Skin of body (tissue), 2 donors: Measurements from ENCODE around the gene GUSB. TPM values are rescaled to one million over a fixed set of nuclear protein-coding genes. Genes with fewer than 3 reads are reported as not detected.
"Not testable (repeated sequence)": the region's sequence is repeated elsewhere in the genome, so short reads cannot be mapped to it uniquely, and the experiment has no call there.

Source experiments
- DNase-seq: peaks from one replicate; lab custom pipeline; 2025; lab: John Stamatoyannopoulos, UW
- total RNA-seq: library from RNA; depleted of rRNA; stranded (reverse); fragments of >200 nt; gene quantifications from one replicate; pipeline ENCODE4 v1.2.3, GENCODE V29; 2014

The GUSB gene
- 25.2 TPM for total RNA-seq

DNA sequence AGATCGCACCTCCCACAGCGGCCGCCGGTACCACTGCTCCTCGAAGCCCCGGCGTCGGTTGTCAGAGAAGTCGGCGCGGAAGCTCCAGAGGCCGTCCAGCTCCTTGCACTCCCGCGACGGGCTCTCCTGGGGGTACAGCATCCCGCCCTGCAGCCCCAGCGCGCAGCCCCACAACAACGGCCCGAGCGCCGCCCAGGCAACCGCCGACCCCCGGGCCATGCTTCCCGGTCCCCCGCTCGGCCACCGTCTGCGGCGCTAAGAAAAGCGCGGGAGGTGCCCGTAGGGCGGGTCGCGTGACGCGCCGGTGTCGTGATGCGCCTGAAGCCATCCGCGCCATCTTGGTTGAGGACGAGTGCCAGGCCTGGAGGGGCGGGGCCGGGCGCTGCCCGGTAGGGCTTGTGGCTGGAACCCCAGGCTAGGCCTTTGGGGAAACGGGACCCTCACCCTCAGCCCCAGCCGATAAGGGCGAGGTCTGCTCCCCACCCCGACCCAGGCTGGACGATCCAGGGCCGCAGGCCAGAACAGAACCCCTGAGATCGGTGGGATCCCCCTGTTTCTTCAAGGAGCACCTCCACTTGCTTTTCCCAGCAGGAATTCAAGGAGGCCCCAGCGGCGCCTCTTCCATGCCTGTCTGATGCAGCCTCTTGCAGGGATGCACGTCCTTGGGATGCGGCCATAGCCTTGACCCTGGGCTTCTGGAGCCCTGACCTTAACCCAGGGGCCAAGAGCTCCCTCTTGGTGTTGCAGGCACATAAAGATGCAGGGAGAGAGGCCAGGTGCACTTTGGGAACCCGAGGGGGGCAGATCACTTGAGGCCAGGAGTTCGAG lies at the start of gene GUSB:
TSS of gene GUSB (minus strand) at position 249 of the 828 bp plus-strand sequence. CDS start at position 219, 30 bp downstream.
- DNase-seq, result peak; percentile 86

DNA sequence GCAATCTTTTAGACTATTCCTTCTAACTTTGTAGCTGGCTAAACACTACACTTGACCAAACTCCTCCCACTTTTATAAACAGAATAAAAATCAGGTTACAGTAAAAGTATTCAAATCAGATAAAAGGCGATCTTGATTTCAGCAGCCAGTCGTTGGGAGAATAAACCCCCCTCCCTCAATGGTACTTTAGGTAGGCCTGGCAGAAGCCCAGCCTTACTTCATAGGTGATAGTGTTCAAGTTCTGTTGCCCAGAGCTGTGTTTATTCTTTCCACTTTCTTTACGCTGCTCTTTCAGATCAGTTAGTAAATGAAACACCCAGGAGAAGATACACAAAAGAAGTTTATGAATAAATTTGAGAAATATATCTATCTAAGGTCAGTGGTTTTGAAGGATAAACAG lies 46.3 kb upstream of the GUSB start:
- DNase-seq, result not testable (repeated sequence)

DNA sequence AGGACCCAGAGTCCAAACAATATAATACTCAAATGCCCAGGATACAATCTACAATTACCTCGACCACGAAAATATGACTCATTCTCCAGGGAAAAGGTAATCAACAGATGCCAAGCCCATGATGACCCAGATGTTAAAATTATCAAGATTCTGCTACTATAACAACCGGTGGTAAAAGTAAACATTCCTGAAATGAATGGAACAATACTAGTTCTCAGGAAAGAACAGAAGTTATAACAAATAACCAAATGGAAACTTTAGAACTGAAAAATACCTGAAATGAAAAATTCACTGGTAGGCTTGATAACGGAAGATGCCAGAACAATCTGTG lies 34.1 kb upstream of the GUSB start:
- no peak for DNase-seq

DNA sequence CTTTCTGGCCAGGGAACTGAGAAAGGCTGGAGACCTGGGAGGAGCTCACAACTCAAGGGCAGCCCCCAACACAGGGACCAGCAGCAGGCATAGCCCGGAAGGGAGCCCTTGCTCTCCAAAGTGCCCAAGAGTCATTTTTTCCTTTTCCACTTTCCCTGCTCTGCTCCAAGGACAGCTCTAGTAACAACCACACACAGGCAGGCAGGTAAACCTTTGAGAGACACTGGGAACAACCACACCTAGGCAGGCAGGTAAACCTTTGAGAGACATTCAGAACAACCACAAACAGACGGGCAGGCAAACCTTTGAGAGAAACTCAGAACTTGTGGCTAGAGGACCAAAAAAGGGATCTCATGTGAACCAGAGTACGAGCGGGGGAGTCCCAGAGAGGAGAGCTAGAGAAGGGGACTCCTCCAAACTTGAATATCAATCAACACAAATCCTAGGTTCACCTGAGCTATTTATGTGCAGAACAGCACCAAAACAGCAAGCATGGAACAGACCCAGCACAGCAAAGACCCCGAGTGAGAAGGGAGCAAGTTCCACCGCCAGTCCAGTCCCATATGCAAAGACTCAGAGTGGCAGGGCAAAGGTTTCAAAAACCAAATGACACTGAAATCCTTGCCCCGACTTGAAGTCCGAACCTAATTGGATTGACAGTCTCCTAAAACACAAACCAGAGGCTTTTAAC lies 33.6 kb upstream of the GUSB start:
- DNase-seq, result no peak

DNA sequence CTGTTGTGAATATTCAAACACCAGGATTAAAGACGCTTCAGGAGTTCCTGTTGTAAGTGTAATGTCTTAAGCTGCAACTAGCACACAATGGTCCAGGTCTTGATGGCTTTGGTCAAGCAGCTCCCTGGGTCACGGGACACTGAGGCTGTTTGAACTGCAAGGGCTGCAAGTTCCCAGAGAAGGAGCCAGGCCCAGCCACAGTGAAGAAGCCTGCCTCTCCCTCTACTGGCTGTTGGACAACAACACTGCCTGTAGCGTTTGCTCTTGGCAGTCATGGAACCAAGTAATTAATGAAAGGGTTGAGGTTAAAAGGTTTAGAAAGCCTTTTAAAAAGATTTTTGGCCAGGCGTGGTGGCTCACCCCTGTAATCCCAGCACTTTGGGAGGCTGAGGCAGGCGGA lies 31.9 kb upstream of the GUSB start:
- DNase-seq, result no peak

DNA sequence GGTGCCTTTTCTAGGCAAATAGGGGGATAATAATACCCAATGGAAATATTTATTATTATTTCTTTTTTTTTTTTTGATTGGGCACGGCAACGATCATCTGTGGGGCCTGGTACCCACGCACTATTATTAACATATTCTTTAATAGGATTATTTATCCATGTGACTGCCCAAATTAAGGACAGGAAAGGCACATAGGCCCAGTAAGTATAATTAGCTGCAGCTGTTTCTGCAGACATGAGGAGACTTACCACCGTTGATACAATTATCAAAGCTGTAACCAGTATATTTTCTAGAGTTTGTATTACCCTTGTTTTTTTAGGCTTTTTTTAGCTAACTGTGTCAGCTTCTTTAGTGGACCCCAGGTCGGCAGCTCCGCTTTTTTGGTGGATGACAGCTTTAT lies 25.2 kb upstream of the GUSB start:
- no peak for DNase-seq

DNA sequence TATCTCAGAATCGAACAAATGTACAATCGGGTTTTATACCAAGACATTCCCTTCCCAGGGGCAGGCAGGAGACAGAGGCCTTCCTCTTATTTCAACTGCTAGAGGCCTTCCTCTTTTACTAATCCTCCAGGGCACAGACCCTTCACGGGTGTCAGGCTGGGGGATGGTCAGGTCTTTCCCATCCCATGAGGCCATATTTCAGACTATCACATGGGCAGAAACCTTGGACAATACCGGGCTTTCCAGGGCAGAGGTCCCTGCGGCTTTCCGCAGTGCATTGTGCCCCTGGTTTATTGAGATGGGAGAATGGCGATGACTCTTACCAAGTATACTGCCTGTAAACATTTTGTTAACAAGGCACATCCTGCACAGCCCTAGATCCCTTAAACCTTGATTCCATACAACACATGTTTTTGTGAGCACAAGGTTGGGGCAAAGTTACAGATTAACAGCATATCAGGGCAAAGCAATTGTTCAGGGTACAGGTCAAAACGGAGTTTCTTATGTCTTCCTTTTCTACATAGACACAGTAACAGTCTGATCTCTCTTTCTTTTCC lies 23.2 kb upstream of the GUSB start:
- DNase-seq, result not testable (repeated sequence)

DNA sequence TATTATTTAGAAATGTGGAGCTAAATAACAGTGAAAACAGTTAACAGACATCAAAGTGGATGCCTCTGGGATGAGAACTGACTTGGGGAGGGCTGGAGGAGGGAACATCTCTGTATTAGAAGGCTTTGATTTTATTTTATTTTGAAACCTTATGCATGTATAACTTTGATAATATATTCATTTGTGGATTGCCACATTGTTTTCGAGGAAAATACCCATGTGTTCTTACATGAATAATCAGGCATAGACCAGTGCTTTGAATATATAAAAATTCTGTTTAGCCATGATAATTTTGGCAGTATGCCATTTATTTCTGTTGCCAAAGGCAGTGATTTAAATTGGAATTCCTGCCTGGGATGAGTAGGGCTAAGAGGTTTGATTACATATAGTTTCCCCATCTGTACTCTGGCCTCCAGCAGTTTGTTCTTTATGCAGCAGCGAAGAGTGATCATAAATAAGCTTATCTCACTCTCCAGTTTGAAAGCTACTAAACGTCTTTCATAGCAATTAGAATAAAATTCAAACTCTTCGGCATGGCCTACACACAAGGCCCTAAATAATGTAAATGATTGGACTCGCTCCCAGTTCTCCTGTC lies 18.9 kb upstream of the GUSB start:
- DNase-seq, result not testable (repeated sequence)

DNA sequence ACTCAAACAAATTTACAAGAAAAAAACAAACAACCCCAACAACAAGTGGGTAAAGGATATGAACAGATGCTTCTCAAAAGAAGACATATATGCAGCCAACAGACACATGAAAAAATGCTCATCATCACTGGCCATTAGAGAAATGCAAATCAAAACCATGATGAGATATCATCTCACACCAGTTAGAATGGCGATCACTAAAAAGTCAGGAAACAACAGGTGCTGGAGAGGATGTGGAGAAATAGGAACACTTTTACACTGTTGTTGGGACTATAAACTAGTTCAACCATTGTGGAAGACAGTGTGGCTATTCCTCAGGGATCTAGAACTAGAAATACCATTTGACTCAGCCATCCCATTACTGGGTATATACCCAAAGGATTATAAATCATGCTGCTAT lies 13.0 kb upstream of the GUSB start:
- not testable (repeated sequence) for DNase-seq

DNA sequence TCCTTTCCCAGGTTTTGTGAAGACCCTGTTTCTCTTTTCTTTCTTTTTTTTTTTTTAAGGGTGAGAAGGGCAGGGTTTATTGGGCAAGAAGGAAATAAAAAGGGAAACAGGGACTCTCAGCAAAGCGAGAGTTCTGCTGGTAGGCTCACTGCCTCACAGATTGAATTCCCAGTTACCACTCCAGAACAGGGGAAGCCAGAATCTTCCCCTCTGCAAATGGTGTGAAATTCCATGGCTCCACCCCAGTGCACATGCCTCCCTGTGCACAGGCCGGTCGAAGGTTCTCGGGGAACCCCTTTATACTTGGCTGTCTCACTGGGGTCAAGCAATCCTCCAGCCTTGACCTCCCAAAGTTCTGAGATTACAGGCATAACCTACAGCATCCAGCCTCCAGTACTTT lies 10.5 kb upstream of the GUSB start:
- no peak for DNase-seq

DNA sequence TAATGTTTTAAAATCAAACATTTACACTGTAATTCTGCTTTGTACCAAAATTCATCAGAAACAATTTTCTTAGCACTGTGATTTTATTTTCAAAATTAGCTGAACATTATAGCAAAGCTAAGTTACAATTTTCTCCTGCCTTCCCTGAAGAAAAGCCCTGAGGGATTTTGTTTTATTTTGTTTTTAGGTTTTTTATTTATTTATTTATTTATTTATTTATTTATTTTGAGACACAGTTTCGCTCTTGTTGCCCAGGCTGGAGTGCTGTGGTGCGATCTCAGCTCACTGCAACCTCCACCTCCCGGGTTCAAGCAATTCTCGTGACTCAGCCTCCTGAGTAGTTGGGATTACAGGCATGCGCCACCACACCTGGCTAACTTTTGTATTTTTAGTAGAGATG lies 9.8 kb upstream of the GUSB start:
- not testable (repeated sequence) for DNase-seq

DNA sequence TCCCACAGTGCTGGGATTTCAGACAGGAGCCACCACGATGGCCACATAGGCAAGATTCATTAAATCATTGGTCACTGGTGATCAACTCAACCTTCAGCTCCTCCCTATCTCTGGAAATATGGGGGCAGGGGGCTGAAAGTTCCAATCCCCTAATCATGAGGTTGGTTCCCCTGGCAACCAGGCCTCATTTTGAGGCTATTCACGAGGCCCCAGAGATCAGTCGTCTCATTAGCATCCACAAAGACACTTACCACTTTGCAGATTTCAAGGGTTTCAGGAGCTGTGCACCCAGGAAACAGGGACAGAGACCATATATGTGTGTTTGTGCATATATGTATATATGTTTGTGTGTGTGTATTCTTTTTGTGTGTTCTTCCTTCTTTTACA lies 7.7 kb upstream of the GUSB start:
- no peak for DNase-seq

DNA sequence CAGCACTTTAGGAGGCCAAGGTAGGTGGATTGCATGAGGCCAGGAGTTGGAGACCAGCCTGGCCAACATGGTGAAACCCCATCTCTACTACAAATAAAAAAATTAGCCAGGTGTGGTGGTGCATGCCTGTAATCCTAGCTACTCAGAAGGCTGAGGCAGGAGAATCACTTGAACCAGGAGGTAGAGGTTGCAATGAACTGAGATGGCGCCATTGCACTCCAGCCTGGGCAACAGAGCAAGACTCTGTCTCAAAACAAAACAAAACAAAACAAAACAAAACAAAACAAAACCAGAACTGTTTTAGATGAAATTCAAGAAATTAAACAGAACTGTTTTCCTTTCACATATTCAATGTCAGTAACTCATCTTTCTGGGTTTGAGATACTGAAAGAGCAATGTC lies 6.5 kb upstream of the GUSB start:
- DNase-seq, result not testable (repeated sequence)

DNA sequence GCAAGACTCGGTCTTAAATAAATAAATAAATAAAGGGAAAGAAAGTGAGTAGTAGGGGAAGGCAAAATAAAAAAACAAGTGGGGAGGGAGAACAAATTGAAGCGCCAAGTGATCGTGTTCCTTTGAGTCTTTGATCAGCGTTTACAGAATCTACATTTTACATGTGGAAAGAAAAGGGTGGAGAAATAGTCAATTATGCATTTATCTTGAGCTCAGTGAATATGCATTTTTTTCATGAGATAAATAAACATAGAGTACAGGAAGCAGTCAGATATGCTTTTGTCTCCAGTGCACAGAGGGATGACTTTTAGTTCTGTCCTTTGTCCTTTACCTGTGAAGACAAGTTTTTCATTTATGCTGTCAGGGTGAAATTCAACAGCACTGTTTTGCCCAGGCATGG lies 6.1 kb upstream of the GUSB start:
- no peak for DNase-seq

DNA sequence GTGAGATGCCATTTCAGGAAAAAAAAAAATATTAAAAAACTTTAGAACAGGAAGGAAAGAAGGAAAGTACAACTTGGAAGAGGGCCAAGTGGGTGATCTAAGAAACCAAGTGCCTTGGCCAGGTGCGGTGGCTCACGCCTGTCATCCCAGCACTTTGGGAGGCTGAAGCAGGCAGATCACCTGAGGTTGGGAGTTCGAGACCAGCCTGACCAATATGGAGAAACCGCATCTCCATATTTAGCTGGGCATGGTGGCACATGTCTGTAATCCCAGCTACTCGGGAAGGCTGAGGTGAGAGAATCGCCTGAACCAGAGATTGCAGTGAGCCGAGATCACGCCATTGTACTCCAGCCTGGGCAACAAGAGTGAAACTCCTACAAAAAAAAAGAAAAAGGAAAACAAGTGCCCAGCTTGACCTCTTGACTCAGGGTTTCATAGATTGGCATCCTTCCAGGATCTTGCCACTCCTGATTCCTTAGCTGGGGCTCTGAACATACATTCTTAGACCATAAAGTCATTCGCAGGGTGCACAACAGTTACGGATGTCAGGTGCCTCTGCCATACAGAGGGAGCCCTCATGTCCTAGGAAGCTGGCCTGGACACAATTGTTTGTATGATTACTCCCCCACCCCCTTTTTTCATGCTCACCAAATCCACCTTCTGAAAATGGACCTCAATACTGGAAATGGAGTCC lies 2.1 kb upstream of the GUSB start:
- DNase-seq, result no peak

DNA sequence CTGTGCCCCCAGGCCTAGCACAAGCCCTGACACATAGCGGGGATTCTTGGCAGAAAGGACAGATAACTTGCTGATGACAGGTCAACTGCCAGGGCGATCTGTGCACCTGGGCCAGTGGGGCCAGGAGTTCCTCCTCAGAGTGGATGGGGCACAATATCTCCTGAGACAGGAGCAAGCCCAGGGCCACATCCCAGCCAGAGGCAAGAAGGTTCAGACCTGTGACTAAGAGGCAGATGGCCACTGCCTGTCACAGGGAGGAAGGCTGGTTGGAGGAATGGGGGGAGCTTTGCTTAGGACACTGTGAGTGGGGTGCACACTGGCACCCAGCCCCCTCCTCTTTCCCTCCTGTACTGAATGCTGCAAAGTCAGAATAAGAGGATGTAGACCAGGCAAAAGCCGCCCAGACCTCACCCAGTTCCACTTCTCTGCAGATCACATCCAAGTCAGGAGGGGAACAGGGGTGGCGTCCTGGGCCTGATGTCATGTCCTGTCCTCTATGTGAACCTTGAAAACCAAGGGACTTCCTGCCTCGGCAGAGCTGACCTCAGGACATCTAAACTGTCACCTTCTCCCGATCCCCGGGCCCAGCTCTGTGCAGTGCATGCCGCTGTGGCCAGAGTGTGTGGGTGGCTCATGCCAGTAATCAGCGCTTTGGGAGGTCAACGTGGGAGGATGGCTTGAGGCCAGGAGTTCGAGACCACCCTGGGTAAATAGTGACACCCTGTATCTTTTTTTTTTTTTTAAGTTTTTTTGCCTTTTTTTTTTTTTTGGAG lies 1.3 kb downstream of the GUSB start:
- DNase-seq, result peak; percentile 30

DNA sequence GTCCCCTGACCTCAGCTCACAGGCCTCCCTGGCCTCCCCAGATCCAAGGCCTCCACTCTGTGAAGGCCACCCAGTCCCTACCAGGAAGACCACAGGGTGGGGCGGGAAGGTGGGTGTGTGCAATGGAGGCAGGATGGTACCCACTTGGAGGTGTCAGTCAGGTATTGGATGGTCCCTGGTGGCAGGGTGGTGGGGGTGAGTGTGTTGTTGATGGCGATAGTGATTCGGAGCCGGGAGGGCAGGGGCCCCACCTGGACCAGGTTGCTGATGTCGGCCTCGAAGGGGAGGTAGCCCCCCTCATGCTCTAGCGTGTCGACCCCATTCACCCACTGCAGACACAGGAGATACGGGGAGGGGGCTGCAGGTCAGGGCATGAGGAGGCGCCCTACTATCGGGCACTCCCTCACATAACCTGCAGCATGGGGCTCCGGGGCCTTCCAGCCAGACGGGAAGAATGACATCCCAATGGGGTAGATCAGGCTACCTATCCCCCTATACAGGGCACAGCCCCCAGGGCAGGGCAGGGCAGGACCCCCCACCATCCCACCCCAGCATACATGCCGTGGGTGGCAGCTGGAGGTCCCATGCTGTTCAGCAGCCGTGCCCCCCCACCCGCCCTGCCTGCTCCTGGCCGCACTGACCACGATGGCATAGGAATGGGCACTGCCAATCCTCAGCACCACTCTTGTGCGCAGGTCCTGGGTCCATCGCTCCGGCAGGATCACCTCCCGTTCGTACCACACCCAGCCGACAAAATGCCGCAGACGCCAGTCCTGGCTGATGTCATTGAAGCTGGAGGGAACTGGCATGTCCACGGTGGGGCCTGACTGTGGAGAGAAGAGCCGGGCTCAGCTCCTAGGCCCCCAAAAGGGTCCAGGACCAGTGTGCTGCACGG lies 2.2 kb downstream of the GUSB start:
- no peak for DNase-seq

DNA sequence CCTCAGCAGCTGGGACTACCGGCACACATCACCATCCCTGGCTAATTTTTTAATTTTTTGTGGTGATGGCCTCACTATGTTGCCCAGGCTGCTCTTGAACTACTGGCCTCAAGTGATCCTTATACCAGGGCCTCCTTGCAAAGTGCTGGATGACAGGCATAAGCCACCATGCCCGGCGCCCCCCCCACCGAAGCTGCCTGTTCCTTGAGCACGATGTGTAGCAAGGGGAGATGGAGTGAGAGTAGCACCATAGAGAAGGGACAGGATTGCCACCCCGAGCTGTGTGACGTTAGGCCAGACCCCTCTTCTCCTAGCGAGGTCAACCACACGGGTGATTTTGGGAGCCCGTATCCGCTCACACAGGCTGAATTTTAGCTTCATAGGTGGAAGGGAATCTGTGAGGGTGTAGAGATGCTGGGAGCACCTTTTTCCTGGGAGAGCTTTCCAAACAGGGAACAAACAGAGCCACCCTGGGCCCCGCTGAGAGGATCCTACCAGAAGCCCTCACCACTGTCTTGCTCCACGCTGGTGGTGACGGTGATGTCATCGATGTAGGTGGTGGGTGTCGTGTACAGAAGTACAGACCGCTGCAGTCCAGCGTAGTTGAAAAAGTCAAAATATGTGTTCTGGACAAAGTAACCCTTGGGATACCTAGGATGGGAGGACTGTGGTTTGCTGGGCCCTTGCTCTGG lies 3.0 kb downstream of the GUSB start:
- DNase-seq, result no peak

DNA sequence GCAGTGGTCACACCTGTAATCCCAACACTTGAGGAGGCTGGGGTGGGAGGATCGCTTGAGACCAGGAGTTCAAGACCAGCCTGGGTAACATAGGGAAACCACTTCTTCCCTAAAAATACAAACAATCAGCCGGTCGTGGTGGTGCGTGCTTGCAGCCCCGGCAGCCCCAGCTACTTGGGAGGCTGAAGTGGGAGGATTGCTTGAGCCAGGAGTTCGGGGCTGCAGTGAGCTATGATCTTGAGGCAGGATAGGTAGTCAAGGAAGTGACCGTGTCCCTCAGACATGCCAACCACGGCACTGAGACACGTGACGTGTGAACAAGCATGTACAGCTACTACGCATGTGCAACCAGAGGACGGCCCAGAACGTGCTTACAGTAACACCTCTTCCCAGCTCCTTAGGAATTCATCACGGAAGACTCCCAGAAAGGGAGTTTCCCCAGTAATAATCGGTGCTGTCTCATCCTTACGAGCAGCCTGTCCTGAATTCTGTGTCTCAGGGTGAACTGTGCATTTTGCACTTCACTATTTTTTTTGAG lies 5.3 kb downstream of the GUSB start:
- no peak for DNase-seq
